Neural cell (in vitro differentiated cells): Measurements from ENCODE around the gene TMEM219.

ENCODE experiments used
- CTCF ChIP-seq: fragments of 450-650 bp; IDR thresholded peaks from 2 replicates; pipeline ENCODE4 v1.5.1; 2014; ENCODE audit warnings: antibody characterized with exemption, mild to moderate bottlenecking, moderate library complexity; ENCODE audit not compliant: poor library complexity, severe bottlenecking
- EZH2 ChIP-seq: fragments of 200-600, 300-800 bp; shearing (Covaris generic), sonication (generic); IDR thresholded peaks from 2 replicates; pipeline ENCODE4 v1.6.1; 2014; ENCODE audit warnings: antibody characterized with exemption, low read length, borderline replicate concordance, mild to moderate bottlenecking; ENCODE audit not compliant: insufficient read depth, poor library complexity, severe bottlenecking
- POLR2AphosphoS5 ChIP-seq: IDR thresholded peaks from 2 replicates; pipeline ENCODE4 v1.6.1; 2012
- REST ChIP-seq: IDR thresholded peaks from 2 replicates; pipeline ENCODE4 v1.6.1; 2012; ENCODE audit warnings: borderline replicate concordance

GRCh38 chr16:29988346-29989075 is 26.6 kb downstream of the TMEM219 start:
- TF ChIP-seq CTCF (no peak), POLR2AphosphoS5 (no peak), EZH2 (no peak), REST (no peak)
